Left lung (tissue), 10 donors: ENCODE results near the gene SNX25. TPM values are rescaled to one million over a fixed set of nuclear protein-coding genes. Genes with fewer than 3 reads are reported as not detected.
A peak's percentile ranks its signal among the peaks of the same experiment; 100 is the strongest.

Experiments used
- ATAC-seq: fragments of 200-7000 bp; cut with Tn5 transposase; one replicate; pipeline ENCODE4 v1.9.1; 2020; ENCODE audit warnings: moderate library complexity
- DNase-seq, 4 donors: peaks; one replicate each; pipeline ENCODE4 v3.0.0-alpha.2; 2013 to 2020
- H3K27ac ChIP-seq, 2 donors: fragments of 200-600 bp; sonication (generic) in 1 of 2; one replicate each; pipeline versions ENCODE4 v1.5.0 to v1.8.0; 2020 to 2021
- H3K27me3 ChIP-seq, 2 donors: fragments of 200-600 bp; sonication (generic) in 1 of 2; one replicate each; pipeline versions ENCODE4 v1.5.0 to v1.8.0; 2020 to 2021
- H3K36me3 ChIP-seq, 2 donors: fragments of 200-600 bp; sonication (generic) in 1 of 2; one replicate each; pipeline versions ENCODE4 v1.5.0 to v1.8.0; 2020 to 2021
- H3K4me1 ChIP-seq, 2 donors: fragments of 200-600 bp; one replicate each; pipeline ENCODE4 v1.8.0; 2021
- H3K4me3 ChIP-seq, 2 donors: fragments of 200-600 bp; sonication (generic) in 1 of 2; one replicate each; pipeline versions ENCODE4 v1.5.0 to v1.8.0; 2020 to 2021; ENCODE audit warnings: mild to moderate bottlenecking in 1 of 2
- H3K9me3 ChIP-seq, 2 donors: fragments of 200-600 bp; sonication (generic) in 1 of 2; one replicate each; pipeline versions ENCODE4 v1.5.0 to v1.8.0; 2020 to 2021
- CTCF ChIP-seq, 2 donors: fragments of 200-600 bp; sonication (generic) in 1 of 2; IDR thresholded peaks; one replicate each; pipeline versions ENCODE4 v1.5.0 to v1.8.0; 2021; ENCODE audit warnings: antibody characterized with exemption in 2 of 2
- intact Hi-C, 2 donors: fragments of 100-400 bp; cut with DNase I; formaldehyde crosslinking; loops; one replicate each; pipeline versions ENCODE4 v1.11.2 to v1.14.2; 2022
- polyA plus RNA-seq, 6 donors: library from polyadenylated mRNA; unstranded; fragments of 120-200 nt; gene quantifications; one replicate each; pipeline ENCODE4 v1.2.1, GENCODE V29; 2013; ENCODE audit not compliant: insufficient read length in 6 of 6
- total RNA-seq, 2 donors: library from RNA; stranded (reverse); fragmentation: NEBNext Ultra II Directional; extraction: Animal tissue kit (Norgen Biotek cat#: 25700); gene quantifications; one replicate each; pipeline ENCODE4 v1.2.1, GENCODE V29; 2021
- donor health status: DM: no; HTN: yes; CAD: no.
- donor health status: DM: no; HTN: no; CAD: no.

SNX25 gene
- total and polyA plus RNA-seq, 8 donors: 15.5 to 122 (median 18.9) TPM

DNA sequence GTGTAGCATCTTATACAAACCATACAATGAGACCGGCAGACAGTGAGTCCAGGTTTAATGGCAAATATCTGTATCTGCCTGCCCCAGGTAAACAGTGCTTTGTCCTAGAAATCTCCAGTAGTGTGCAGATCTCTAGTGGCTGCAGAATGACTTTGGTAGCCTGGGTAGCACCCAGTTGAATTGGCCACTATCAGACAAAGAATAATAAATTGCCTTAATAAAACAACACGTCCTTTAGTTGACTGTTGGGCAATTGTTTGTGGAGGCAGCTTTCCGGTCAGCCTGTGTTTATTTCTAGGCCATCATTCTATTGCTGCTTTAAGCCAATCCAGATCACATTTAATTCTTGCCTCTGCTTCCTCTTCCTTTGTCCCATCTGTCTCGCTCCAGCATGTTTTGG lies 52.5 kb downstream of the SNX25 start:
- H3K4me3 ChIP-seq: no peak overlapping the region
- ATAC-seq (no peak), DNase-seq (no peak)
- H3K27ac ChIP-seq: no peak overlapping the region
- no peaks in the 10 kb centered on the region for H3K9me3 ChIP-seq
- intact Hi-C loops: no loop called here
- no peak for TF ChIP-seq CTCF (IDR thresholded peaks at IDR 0.05)
- no peaks in the 10 kb centered on the region for H3K27me3 ChIP-seq
- H3K36me3 ChIP-seq: no peaks in the 10 kb centered on the region
- H3K4me1 ChIP-seq: peaks cover 0 to 11% of the 10 kb centered on the region in 2 donors

DNA sequence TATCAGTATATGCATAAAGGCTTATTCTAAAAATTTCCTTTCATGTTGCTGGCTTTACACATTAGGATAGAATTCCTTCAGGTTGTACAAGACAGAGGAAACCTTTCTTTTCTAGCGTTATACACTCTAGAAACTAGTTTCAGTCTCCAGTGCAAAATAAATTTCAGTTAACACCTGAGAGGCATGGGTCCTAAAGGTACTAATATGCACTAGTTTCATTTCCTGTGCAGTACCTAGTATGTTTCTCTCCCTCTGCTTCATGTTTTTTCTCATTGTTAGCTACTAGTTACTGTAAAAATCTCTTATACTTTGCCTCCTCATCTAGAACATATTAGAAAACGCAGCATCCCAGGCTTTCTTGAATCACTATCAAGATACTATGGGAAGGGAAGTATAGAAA lies 54.0 kb downstream of the SNX25 start:
- no peaks in the 10 kb centered on the region for H3K36me3 ChIP-seq
- H3K4me3 ChIP-seq: no peak overlapping the region
- no peak overlapping the region for H3K27ac ChIP-seq
- intact Hi-C loops: no loop called here
- peaks cover 0 to 10% of the 10 kb centered on the region in 2 donors for H3K4me1 ChIP-seq
- ATAC-seq: no peak
- H3K27me3 ChIP-seq: no peaks in the 10 kb centered on the region
- DNase-seq: no peak
- TF ChIP-seq CTCF (IDR thresholded peaks at IDR 0.05): no peak
- no peaks in the 10 kb centered on the region for H3K9me3 ChIP-seq

GRCh38 chr4:185265942-185266341 lies 56.5 kb downstream of the SNX25 start:
- H3K4me3 ChIP-seq: no peak overlapping the region
- DNase-seq (no peak), ATAC-seq (no peak)
- intact Hi-C loops: no loop called here
- peaks cover 0 to 5% of the 10 kb centered on the region in 2 donors for H3K4me1 ChIP-seq
- TF ChIP-seq CTCF (IDR thresholded peaks at IDR 0.05): no peak
- no peaks in the 10 kb centered on the region for H3K36me3 ChIP-seq
- no peaks in the 10 kb centered on the region for H3K9me3 ChIP-seq
- H3K27me3 ChIP-seq: no peaks in the 10 kb centered on the region
- H3K27ac ChIP-seq: no peak overlapping the region

DNA sequence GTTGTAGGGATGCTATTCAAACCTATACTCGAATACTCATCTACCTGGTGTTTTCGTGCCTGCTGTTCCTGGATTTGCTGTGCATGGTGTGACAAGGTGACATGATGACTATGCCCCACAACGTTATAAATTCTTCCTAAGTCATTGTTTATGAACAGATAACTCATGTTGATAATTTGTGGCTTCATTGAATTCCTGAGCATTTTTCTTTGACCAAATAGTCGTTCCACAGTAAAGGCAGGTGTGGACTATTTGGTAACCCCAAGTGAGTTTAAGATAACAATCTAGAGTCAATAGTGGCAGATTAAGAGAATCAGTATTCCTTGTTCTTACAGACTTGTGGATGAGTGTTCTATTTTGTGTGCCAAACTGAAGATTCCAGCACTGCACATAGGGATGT lies 59.9 kb downstream of the SNX25 start:
- peaks cover 0 to 5% of the 10 kb centered on the region in 2 donors for H3K4me1 ChIP-seq
- no peak overlapping the region for H3K4me3 ChIP-seq
- DNase-seq: no peak
- H3K27me3 ChIP-seq: no peaks in the 10 kb centered on the region
- intact Hi-C loops: no loop called here
- no peak overlapping the region for H3K27ac ChIP-seq
- no peaks in the 10 kb centered on the region for H3K9me3 ChIP-seq
- H3K36me3 ChIP-seq: no peaks in the 10 kb centered on the region
- TF ChIP-seq CTCF (IDR thresholded peaks at IDR 0.05): no peak
- ATAC-seq: no peak

GRCh38 chr4:185270037-185270436 lies 60.6 kb downstream of the SNX25 start:
- Histone ChIP-seq H3K27me3 (no peaks in the 10 kb centered on the region), H3K4me1 (peaks cover 0 to 5% of the 10 kb centered on the region in 2 donors), H3K27ac (peak overlapping the region in 1 of 2 donors; percentile 6), H3K4me3 (no peak overlapping the region), H3K36me3 (no peaks in the 10 kb centered on the region), H3K9me3 (no peaks in the 10 kb centered on the region)
- intact Hi-C loops: no loop called here
- no peak for ATAC-seq
- TF ChIP-seq CTCF (IDR thresholded peaks at IDR 0.05): no peak
- DNase-seq: no peak
